ENCODE results near the gene TMEM11.

DNA sequence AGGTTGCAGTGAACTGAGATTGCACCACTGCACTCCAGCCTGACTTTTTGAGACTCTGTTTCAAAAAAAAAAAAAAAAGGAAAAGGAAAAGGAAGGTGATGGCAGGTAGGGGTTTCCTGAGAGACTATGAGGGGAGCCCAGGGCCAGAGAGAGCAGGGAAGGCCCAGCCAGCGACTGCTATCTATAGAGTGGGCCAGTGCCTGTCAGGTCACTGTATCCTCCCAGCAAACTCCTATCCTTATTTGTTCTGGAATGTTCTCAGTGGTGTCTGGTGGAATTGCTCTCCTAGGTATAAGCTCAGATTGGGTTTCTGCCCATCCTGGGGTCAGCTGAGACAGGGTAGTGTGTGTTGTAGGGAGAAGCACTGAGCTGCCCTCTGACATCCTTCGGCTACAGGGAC is 14.9 kb upstream of the TMEM11 start:
- no peak for TF ChIP-seq TCF7L2 (IDR thresholded peaks at IDR 0.05; ENCODE audit: low read depth, low read length)
- TF ChIP-seq, protein P1, sequence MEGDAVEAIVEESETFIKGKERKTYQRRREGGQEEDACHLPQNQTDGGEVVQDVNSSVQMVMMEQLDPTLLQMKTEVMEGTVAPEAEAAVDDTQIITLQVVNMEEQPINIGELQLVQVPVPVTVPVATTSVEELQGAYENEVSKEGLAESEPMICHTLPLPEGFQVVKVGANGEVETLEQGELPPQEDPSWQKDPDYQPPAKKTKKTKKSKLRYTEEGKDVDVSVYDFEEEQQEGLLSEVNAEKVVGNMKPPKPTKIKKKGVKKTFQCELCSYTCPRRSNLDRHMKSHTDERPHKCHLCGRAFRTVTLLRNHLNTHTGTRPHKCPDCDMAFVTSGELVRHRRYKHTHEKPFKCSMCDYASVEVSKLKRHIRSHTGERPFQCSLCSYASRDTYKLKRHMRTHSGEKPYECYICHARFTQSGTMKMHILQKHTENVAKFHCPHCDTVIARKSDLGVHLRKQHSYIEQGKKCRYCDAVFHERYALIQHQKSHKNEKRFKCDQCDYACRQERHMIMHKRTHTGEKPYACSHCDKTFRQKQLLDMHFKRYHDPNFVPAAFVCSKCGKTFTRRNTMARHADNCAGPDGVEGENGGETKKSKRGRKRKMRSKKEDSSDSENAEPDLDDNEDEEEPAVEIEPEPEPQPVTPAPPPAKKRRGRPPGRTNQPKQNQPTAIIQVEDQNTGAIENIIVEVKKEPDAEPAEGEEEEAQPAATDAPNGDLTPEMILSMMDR (IDR thresholded peaks at IDR 0.05) = no peak
- TF ChIP-seq, protein P2, sequence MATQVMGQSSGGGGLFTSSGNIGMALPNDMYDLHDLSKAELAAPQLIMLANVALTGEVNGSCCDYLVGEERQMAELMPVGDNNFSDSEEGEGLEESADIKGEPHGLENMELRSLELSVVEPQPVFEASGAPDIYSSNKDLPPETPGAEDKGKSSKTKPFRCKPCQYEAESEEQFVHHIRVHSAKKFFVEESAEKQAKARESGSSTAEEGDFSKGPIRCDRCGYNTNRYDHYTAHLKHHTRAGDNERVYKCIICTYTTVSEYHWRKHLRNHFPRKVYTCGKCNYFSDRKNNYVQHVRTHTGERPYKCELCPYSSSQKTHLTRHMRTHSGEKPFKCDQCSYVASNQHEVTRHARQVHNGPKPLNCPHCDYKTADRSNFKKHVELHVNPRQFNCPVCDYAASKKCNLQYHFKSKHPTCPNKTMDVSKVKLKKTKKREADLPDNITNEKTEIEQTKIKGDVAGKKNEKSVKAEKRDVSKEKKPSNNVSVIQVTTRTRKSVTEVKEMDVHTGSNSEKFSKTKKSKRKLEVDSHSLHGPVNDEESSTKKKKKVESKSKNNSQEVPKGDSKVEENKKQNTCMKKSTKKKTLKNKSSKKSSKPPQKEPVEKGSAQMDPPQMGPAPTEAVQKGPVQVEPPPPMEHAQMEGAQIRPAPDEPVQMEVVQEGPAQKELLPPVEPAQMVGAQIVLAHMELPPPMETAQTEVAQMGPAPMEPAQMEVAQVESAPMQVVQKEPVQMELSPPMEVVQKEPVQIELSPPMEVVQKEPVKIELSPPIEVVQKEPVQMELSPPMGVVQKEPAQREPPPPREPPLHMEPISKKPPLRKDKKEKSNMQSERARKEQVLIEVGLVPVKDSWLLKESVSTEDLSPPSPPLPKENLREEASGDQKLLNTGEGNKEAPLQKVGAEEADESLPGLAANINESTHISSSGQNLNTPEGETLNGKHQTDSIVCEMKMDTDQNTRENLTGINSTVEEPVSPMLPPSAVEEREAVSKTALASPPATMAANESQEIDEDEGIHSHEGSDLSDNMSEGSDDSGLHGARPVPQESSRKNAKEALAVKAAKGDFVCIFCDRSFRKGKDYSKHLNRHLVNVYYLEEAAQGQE (IDR thresholded peaks at IDR 0.05; ENCODE audit: insufficient read depth in 1 of 2, low read depth in 2 of 2, low read length in 1 of 2) = no peak
